Lung (tissue), 12 donors: ENCODE data around the gene COLEC12. TPM values are rescaled to one million over a fixed set of nuclear protein-coding genes. Genes with fewer than 3 reads are reported as not detected.

ENCODE experiments used
- ATAC-seq: fragments of 200-7000 bp; cut with Tn5 transposase; one replicate; pipeline ENCODE4 v1.9.1; 2020; ENCODE audit warnings: moderate number of reproducible peaks; ENCODE audit not compliant: insufficient read depth, low FRiP score
- DNase-seq, 3 donors: peaks; one replicate each; pipeline ENCODE4 v3.0.0-alpha.2; 2013 to 2017
- H3K27ac ChIP-seq, 2 donors: one replicate each; pipeline ENCODE4 v1.5.1; 2013; ENCODE audit warnings: mild to moderate bottlenecking in 2 of 2, moderate library complexity in 2 of 2, control low read depth in 1 of 2, inconsistent platforms in 1 of 2, low read depth in 1 of 2, low read length in 1 of 2
- H3K27me3 ChIP-seq, 3 donors: one replicate each; pipeline ENCODE4 v1.5.1; 2013; ENCODE audit warnings: low read length in 2 of 3; ENCODE audit not compliant: control insufficient read depth in 3 of 3, insufficient read depth in 3 of 3
- H3K36me3 ChIP-seq, 4 donors: one replicate each; pipeline ENCODE4 v1.5.1; 2013; ENCODE audit warnings: low read length in 4 of 4, mild to moderate bottlenecking in 1 of 4, moderate library complexity in 1 of 4; ENCODE audit not compliant: control insufficient read depth in 4 of 4, insufficient read depth in 4 of 4
- H3K4me1 ChIP-seq, 5 donors: one replicate each; pipeline ENCODE4 v1.5.1; 2013; ENCODE audit warnings: low read length in 5 of 5, mild to moderate bottlenecking in 2 of 5, moderate library complexity in 1 of 5; ENCODE audit not compliant: control insufficient read depth in 5 of 5, insufficient read depth in 5 of 5
- H3K4me3 ChIP-seq: one replicate; pipeline ENCODE4 v1.5.1; 2013; ENCODE audit warnings: mild to moderate bottlenecking, control low read depth, moderate library complexity
- H3K9ac ChIP-seq, 2 donors: one replicate each; pipeline ENCODE4 v1.5.1; 2013; ENCODE audit warnings: low read length in 2 of 2, control low read depth in 1 of 2; ENCODE audit not compliant: insufficient read depth in 1 of 2
- H3K9me3 ChIP-seq, 4 donors: one replicate each; pipeline ENCODE4 v1.5.1; 2013; ENCODE audit warnings: low read length in 3 of 4, mild to moderate bottlenecking in 1 of 4, moderate library complexity in 1 of 4; ENCODE audit not compliant: control insufficient read depth in 4 of 4, insufficient read depth in 3 of 4
- CTCF ChIP-seq: IDR thresholded peaks from 2 replicates; pipeline ENCODE4 v1.5.1; 2012; ENCODE audit warnings: mild to moderate bottlenecking; ENCODE audit errors: control extremely low read depth, extremely low read depth
- WGBS, 2 donors: extraction: QIAGEN DNeasy Blood & Tissue Kit; methylation state at CpG; one replicate each; pipeline ENCODE4 v1.1.7; 2013; 5-methylcytosine and 5-hydroxymethylcytosine counted together
- polyA plus RNA-seq, 2 donors: library from polyadenylated mRNA; stranded (reverse); fragments of 200-250 nt; gene quantifications; one replicate each; pipeline ENCODE4 v1.2.1, GENCODE V29; 2013
- total RNA-seq, 2 donors: library from RNA; depleted of rRNA in 1 of 2; stranded (reverse); fragments of >200 nt in 1 of 2; gene quantifications; one replicate each; pipeline ENCODE4 v1.2.1, GENCODE V29; 2014 to 2021
- donor health status: control.
- donor health status: control.
- donor health status: Bipolar disorder and iron deficiency.
- donor health status: healthy.
- donor health status: DM: yes; HTN: yes; CAD: no.

The COLEC12 gene
- total and polyA plus RNA-seq, 4 donors = 10.3 to 108 (median 28.1) TPM

GRCh38 chr18:399631-400135 is 100.8 kb downstream of the COLEC12 start:
- TF ChIP-seq CTCF = no peak
- no peaks in the 10 kb centered on the region for H3K9me3 ChIP-seq

DNA sequence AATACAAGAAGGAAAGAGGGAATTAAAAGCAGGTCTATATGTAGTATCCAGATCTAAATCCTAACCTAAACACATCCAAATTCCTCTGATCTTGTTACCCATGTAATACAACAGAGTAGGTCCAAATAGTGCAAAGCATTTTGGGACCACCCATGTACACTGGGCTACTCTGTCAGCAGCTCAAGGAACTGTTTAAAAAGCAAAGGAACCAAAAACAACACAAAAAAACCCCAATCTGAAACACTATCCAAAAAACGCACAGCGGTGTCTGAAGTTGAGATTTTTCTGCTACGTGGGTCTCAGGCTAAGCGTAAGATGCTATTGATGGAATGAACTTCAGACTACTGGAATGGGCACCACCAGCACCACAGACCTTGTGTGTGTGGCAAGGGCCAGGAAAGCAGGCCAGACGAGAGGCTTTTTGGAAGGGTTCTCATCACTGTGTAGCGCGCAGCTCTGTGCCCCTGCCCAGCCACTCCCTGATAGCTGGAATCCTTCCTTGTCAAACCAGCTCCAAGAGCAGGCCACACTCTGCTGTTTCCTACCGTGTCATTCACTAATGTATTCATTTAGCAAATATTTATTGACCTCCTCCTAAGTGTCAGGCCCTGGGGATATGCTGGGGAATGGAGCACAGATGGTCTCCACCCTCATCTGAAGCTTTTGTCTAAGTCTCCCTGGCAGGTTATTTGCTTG is 101.4 kb downstream of the COLEC12 start:
- WGBS, 2 donors = 62 to 72% methylated on average over 8 of the region's 8 CpGs
- Histone ChIP-seq H3K4me3 (no peak overlapping the region), H3K36me3 (peaks cover 0 to 6% (median 0%) of the 10 kb centered on the region in 4 donors), H3K9me3 (no peaks in the 10 kb centered on the region), H3K27me3 (no peaks in the 10 kb centered on the region), H3K4me1 (peaks cover 0 to 70% (median 41%) of the 10 kb centered on the region in 5 donors), H3K27ac (no peak overlapping the region), H3K9ac (no peak overlapping the region)
- ATAC-seq (no peak), DNase-seq (peak in 2 of 3 donors; percentile 40 to 49)
- no peak for TF ChIP-seq CTCF

More at GRCh38 chr18:399631-400135, 100.8 kb downstream of the COLEC12 start:
- Histone ChIP-seq H3K27ac (no peak overlapping the region), H3K27me3 (no peaks in the 10 kb centered on the region), H3K4me1 (peaks cover 0 to 64% (median 36%) of the 10 kb centered on the region in 5 donors), H3K9ac (no peak overlapping the region), H3K36me3 (peaks cover 0 to 6% (median 0%) of the 10 kb centered on the region in 4 donors), H3K4me3 (no peak overlapping the region)
- no peak for DNase-seq
- WGBS, 2 donors = 76 to 81% methylated on average over 10 of the region's 10 CpGs
- no peak for ATAC-seq

- no peak for ATAC-seq
Observed at GRCh38 chr18:396556-396955, 103.9 kb downstream of the COLEC12 start.

More at GRCh38 chr18:396556-396955, 103.9 kb downstream of the COLEC12 start:
- Histone ChIP-seq H3K4me3 (no peak overlapping the region), H3K27ac (no peak overlapping the region), H3K36me3 (no peaks in the 10 kb centered on the region), H3K9ac (no peak overlapping the region), H3K4me1 (peaks cover 3 to 87% (median 41%) of the 10 kb centered on the region in 5 donors), H3K9me3 (no peaks in the 10 kb centered on the region), H3K27me3 (no peaks in the 10 kb centered on the region)
- no peak for DNase-seq
- TF ChIP-seq CTCF = no peak
- 86 to 96% methylated on average over 3 of the region's 3 CpGs for WGBS, 2 donors
